GM13977 (cell line): ENCODE results near the gene TXK.

Experiments used
- DNase-seq: peaks from one replicate; pipeline ENCODE4 v3.0.0; 2012; ENCODE audit warnings: low spot score
- in situ Hi-C: fragments of 300-500 bp; cut with MboI; formaldehyde crosslinking; loops from one replicate; pipeline ENCODE4 v1.12.0; 2022; ENCODE audit warnings: low sequenced_read_pairs, low pct_unique_long_range_greater_than_20kb, mixed read lengths, inconsistent platforms; ENCODE audit not compliant: unreplicated experiment
- TF ChIP-seq, protein P1 (sequence below): IDR thresholded peaks from 2 replicates; pipeline ENCODE4 v1.5.1; 2012; ENCODE audit warnings: mild to moderate bottlenecking, control low read depth; ENCODE audit not compliant: insufficient read depth; ENCODE audit errors: extremely low read depth, missing control alignments

Gene TXK

DNA sequence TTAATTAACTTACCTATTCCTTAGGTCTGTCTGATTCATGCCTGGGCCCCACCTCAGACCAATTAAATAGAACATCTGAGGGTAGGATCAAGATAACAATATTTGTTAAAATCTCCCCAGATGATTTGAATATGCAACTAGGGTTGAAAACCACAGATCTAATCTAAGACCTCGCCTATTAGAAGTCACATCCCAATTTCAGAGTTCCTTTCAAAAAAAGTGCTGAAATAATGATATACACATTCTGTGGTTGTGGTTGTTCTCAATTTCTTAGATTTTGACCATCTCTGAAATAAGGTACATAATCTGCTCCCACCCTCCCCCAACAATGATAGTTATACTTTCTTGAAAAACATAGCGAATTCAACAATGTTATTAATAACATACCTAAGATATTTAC, 89.8 kb downstream of the TXK start:
- TF ChIP-seq, protein P1, sequence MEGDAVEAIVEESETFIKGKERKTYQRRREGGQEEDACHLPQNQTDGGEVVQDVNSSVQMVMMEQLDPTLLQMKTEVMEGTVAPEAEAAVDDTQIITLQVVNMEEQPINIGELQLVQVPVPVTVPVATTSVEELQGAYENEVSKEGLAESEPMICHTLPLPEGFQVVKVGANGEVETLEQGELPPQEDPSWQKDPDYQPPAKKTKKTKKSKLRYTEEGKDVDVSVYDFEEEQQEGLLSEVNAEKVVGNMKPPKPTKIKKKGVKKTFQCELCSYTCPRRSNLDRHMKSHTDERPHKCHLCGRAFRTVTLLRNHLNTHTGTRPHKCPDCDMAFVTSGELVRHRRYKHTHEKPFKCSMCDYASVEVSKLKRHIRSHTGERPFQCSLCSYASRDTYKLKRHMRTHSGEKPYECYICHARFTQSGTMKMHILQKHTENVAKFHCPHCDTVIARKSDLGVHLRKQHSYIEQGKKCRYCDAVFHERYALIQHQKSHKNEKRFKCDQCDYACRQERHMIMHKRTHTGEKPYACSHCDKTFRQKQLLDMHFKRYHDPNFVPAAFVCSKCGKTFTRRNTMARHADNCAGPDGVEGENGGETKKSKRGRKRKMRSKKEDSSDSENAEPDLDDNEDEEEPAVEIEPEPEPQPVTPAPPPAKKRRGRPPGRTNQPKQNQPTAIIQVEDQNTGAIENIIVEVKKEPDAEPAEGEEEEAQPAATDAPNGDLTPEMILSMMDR: no peak
- in situ Hi-C loops: no loop called here

DNA sequence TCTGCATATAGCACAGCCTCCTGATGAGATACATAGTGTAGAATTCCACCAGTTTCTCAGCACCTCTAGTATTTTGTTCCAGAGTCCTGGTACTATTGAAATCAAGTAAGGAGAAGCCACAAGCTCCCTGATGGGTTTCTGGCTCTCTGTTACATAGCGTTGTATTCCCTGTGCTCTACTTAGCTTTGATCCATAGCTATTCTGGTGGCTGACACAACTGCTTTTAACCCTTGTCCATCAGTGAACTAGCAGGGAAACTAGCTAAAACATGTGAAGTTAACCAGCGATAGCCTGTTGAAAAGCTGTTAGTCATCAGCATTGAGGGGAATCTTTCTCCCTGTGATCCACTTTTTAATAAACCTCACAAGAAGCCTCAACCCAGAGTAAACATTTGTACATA, 90.5 kb downstream of the TXK start:
- in situ Hi-C loops: no loop called here
- TF ChIP-seq, protein P1: no peak

More for the DNA sequence above, 89.8 kb downstream of the TXK start:
- DNase-seq: no peak

DNA sequence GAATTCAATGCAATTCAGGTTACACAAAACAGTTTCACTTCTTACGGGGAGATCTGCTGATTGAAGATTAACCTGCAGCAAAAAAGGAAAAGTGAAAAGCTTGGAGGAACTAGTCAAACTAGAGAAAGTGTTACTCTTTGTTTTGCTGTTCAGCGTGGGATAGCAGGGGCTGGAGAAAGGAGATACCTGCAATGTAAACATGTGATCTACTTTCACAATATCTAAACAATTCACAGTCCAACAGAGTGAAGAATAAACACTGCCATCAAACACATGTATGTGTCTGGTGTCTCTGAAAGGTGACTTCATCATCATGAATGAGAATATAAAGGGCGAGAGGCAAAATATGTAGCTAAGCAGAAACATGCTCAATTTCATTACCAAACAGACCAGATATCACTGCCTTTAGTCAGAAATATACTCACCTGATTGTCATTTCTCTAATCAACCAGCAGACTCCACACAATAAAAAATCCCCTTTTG, 91.0 kb downstream of the TXK start:
- TF ChIP-seq, protein P1: no peak
- in situ Hi-C loops: no loop called here

More for the DNA sequence above, 90.5 kb downstream of the TXK start:
- no peak for DNase-seq

DNA sequence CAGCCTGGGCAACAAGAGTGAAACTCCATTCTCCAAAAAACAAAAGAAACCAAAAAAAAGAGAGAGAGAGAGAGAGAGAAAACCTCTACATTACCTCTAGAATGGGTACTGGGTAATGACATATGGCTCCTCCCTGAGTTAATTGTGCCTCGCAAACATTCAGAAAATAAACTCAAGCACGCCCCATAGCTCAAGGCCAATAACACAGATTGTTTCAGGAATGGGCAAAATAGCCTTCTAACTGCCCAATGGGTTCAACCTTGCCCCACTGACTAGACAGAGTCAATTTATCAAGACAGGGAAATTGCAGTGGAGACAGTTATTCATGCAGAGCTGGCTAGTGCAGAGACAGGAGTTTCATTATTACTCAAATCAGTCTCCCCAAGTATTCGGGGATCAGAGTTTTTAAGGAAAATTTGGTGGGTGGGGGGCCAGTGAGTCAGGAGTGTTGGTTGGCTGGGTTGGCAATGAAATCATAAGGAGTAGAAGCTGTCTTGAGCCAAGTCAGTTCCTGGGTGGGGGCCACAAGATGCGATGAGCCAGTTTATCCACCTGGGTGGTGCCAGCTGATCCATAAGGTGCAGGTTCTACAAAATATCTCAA, 92.4 kb downstream of the TXK start:
- in situ Hi-C loops: no loop called here
- DNase-seq: no peak
- TF ChIP-seq, protein P1: no peak

More for the DNA sequence above, 91.0 kb downstream of the TXK start:
- no peak for DNase-seq

GRCh38 chr4:48039561-48039960, 94.5 kb downstream of the TXK start:
- TF ChIP-seq, protein P1: no peak
- DNase-seq: no peak
- in situ Hi-C loops: no loop called here

DNA sequence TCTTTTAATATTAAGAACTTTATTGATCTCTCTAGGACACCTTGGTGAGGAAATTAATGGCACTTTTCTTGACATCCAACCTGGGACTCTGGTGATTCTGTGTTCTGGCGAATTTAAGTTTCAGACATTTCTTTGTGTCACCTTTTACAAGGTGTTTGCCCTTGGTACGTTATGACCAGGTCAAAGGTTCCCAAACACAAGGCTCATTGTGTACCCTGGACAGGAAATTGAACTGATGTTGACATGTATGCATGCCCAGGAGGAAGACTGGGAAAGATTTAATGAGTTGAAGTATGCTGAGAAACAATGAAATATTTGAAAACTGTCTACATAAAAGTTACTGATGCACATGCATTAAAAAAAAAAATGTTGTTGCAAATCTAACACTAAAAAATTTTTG, 95.4 kb downstream of the TXK start:
- no peak for DNase-seq
- in situ Hi-C loops: no loop called here
- TF ChIP-seq, protein P1: no peak
